BJ (cell line): ENCODE data around the gene DDX42. TPM values are rescaled to one million over a fixed set of nuclear protein-coding genes. Genes with fewer than 3 reads are reported as not detected.

ENCODE experiments used
- CTCF ChIA-PET: fragments of 350-600 bp; formaldehyde crosslinking; extraction: SDS; loops from one replicate; lab custom pipeline; 2021; ENCODE audit warnings: antibody characterized with exemption, inconsistent platforms; lab: Yijun Ruan, JAX
- POLR2A ChIA-PET: fragments of 300-600 bp; sonication (Branson Sonifier 250); formaldehyde crosslinking; extraction: SDS; loops from one replicate; lab custom pipeline; 2021; ENCODE audit warnings: antibody characterized with exemption; lab: Charles Lee
- DNase-seq: peaks from one replicate; pipeline ENCODE4 v3.0.0-alpha.2; 2011; ENCODE audit warnings: low read depth
- H3K27me3 ChIP-seq: 2 replicates; pipeline ENCODE4 v1.6.0; 2011; ENCODE audit warnings: low read length; ENCODE audit not compliant: control insufficient read depth, insufficient read depth
- H3K36me3 ChIP-seq: 2 replicates; pipeline ENCODE4 v1.5.1; 2011; ENCODE audit warnings: low read length; ENCODE audit not compliant: control insufficient read depth, insufficient read depth
- H3K4me3 ChIP-seq: 2 replicates; pipeline ENCODE4 v1.5.1; 2011; ENCODE audit warnings: low read depth, mild to moderate bottlenecking, control low read depth, low read length
- CTCF ChIP-seq: IDR thresholded peaks from 2 replicates; pipeline ENCODE4 v1.5.1; 2011; ENCODE audit warnings: low read depth, mild to moderate bottlenecking, control low read depth, inconsistent platforms, low read length, moderate library complexity; ENCODE audit not compliant: insufficient read depth
- polyA minus RNA-seq: library from RNA; depleted of rRNA, polyadenylated mRNA; stranded (reverse); fragments of >200 nt; gene quantifications from 2 replicates; pipeline ENCODE4 v1.2.3, GENCODE V29; 2011; rRNA and poly(A)+ RNA removed
- polyA plus RNA-seq: library from polyadenylated mRNA; depleted of rRNA; stranded (reverse); fragments of >200 nt; gene quantifications from 2 replicates; pipeline ENCODE4 v1.2.3, GENCODE V29; 2011; rRNA removed

The DDX42 gene
- polyA plus RNA-seq (56.3 and 99.3 TPM in 2 replicates), polyA minus RNA-seq (35.2 and 35.4 TPM in 2 replicates)

GRCh38 chr17:63774141-63774968 is at the start of gene DDX42:
TSS of gene DDX42 (plus strand) at chr17:63774170. CDS start at chr17:63787050, 12,880 bp downstream.
- Histone ChIP-seq H3K36me3 (peaks cover 2% of the 10 kb centered on the region), H3K4me3 (peak within 1 kb of the TSS; percentile 83), H3K27me3 (no peaks in the 10 kb centered on the region)
- no peak for DNase-seq
- ChIA-PET CTCF (interaction anchor here (0.7 to 2.9 kb wide), 3 partner anchors 14 to 55 kb away, joined by 3 to 9 read pairs (median 3); no protein-coding TSS in a partner anchor), POLR2A (interaction anchor here (0.6 kb wide), 3 partner anchors 147 to 1784 kb away, joined by 3 to 9 read pairs (median 3); no protein-coding TSS in a partner anchor)
- peak; percentile 32 for TF ChIP-seq CTCF

- Histone ChIP-seq H3K36me3 (no peaks in the 10 kb centered on the region), H3K27me3 (no peaks in the 10 kb centered on the region), H3K4me3 (no peak overlapping the region)
- TF ChIP-seq CTCF = no peak
- POLR2A ChIA-PET = no interaction called here
- CTCF ChIA-PET = no interaction called here
- DNase-seq = no peak
Measured at GRCh38 chr17:63735691-63736090, 38.3 kb upstream of the DDX42 start.

GRCh38 chr17:63740464-63741142 is 33.4 kb upstream of the DDX42 start:
- peaks cover 2% of the 10 kb centered on the region; the same call in 1 of the 2 replicates for H3K36me3 ChIP-seq
- CTCF ChIA-PET = interaction anchor here (1.2 to 1.7 kb wide), 2 partner anchors 14 to 33 kb away, joined by 3 read pairs; partner anchors contain the start of gene DDX42
- peak overlapping the region; percentile 97 for H3K4me3 ChIP-seq
- TF ChIP-seq CTCF = no peak
- DNase-seq = no peak
- POLR2A ChIA-PET = no interaction called here
- no peaks in the 10 kb centered on the region for H3K27me3 ChIP-seq

- DNase-seq = no peak
- Histone ChIP-seq H3K36me3 (peaks cover 3% of the 10 kb centered on the region; the same call in 1 of the 2 replicates), H3K27me3 (no peaks in the 10 kb centered on the region), H3K4me3 (peak overlapping the region; percentile 97)
- POLR2A ChIA-PET = no interaction called here
- no peak for TF ChIP-seq CTCF
- CTCF ChIA-PET = interaction anchor here (1.2 kb wide), 1 partner anchor 33 kb away, joined by 3 read pairs; the partner anchor contains the start of gene DDX42
Measured at GRCh38 chr17:63741143-63741407, 32.9 kb upstream of the DDX42 start.
